T-helper 1 cell treated with Interleukin-12 subunit alpha and Interleukin-12 subunit beta and Interleukin-4 antibody, amounts not matched to agents 30 μg/mL and 1 μg/mL, for 36 hours (primary cell): ENCODE results near the gene POLR3K.
"Not testable (repeated sequence)": the region's sequence is repeated elsewhere in the genome, so short reads cannot be mapped to it uniquely, and the experiment has no call there.

Experiments
- H3K27ac Mint-ChIP-seq: one replicate; pipeline ENCODE4 v1.8.0; 2021; ENCODE audit warnings: mild to moderate bottlenecking, mixed read lengths
- H3K27me3 Mint-ChIP-seq: one replicate; pipeline ENCODE4 v1.8.0; 2021; ENCODE audit warnings: low read depth, mixed read lengths
- H3K36me3 Mint-ChIP-seq: one replicate; pipeline ENCODE4 v1.8.0; 2021; ENCODE audit warnings: low read depth, mixed read lengths
- H3K4me1 Mint-ChIP-seq: one replicate; pipeline ENCODE4 v1.8.0; 2021; ENCODE audit warnings: low read depth, mixed read lengths
- H3K4me3 Mint-ChIP-seq: one replicate; pipeline ENCODE4 v1.8.0; 2021; ENCODE audit warnings: mild to moderate bottlenecking, moderate library complexity, mixed read lengths
- H3K9me3 Mint-ChIP-seq: one replicate; pipeline ENCODE4 v1.8.0; 2021; ENCODE audit warnings: mixed read lengths

Gene POLR3K

DNA sequence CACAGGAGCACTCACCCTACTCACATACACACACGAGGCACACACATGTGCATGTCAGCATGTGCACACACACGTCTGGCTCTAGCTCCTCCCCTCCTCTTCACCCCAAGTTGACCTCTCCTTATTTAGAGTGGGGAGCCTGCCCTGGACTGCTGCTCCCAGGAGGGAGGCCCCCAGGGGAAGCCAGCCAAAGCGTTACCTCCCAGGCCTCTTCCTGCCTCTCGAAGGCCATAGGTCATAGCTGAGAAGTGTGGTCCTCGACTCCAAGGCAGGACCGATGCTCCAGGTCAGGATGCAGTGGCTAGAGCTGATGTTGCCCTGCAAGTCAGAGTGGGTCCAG, 18.8 kb downstream of the POLR3K start:
- peaks cover 15% of the 10 kb centered on the region for H3K4me1 Mint-ChIP-seq
- no peaks in the 10 kb centered on the region for H3K9me3 Mint-ChIP-seq
- no peaks in the 10 kb centered on the region for H3K27me3 Mint-ChIP-seq
- H3K27ac Mint-ChIP-seq: no peak overlapping the region
- H3K36me3 Mint-ChIP-seq: peaks cover 8% of the 10 kb centered on the region
- H3K4me3 Mint-ChIP-seq: no peak overlapping the region

DNA sequence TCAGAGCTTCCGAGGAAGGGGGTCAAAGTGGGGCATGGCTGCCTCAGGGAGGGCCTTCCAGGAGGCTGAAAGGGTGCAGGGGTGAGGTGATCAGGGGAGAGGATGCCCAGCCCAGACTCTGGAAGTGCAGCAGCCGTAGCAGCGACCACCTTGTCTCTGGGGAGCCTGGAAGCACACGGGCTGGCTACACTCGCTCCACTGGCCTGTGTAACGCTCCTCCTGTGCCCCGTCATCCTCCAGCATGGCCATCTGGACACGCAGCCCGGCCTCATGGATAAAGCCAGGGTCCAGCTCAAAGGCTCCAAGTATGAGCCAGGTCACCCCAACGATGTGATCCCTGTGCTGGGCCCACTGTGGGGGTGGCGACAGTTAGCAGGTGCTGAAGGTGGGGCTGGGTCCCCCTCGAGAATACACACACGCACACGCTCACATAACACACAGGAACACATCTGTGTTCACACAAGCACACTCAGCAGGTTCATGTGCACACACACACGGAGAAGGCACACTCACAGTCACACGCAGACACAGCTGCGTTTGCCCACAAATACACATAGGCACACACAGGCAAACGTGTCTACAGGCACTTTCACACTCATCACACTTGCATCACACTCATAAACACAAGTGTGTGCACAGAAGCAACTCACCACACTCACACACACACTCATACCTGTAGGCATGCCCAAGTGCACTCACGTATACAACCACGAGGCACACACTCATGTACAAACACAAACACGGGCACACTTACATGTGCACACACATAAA, 19.3 kb downstream of the POLR3K start:
- H3K27me3 Mint-ChIP-seq: no peaks in the 10 kb centered on the region
- no peak overlapping the region for H3K27ac Mint-ChIP-seq
- no peak overlapping the region for H3K4me3 Mint-ChIP-seq
- peaks cover 9% of the 10 kb centered on the region for H3K4me1 Mint-ChIP-seq
- no peaks in the 10 kb centered on the region for H3K9me3 Mint-ChIP-seq
- peaks cover 6% of the 10 kb centered on the region for H3K36me3 Mint-ChIP-seq

DNA sequence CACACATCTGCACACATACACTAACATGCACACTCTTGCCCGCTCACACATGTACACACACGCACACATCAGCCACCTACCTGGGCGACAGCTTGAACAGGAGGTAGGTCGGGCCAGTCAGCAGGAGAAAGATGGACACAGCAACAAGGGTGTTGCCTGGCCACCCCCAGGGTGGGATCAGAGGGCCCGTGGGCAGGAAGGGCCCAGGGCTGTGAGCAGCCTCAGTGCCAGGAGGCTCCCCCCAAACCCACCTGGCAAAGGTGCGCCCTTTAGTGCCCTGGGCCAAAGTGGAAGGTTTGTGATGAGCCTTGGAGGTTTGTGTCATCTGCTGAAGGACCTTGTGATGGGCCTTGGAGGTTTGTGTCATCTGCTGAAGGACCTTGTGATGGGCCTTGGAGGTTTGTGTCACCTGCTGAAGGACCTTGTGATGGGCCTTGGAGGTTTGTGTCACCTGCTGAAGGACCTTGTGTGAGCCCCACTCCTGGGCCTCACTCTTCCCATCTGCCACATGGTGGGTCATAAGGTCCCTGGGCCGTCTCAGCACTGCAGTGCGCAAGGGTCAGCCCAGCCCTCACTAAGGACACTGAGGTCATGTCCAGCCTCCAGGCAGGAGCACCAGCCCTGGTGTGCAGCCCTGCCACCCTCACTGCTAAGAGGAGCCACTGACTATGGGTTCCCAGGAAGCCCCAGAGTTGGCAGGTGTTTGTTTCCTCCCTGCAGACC, 20.1 kb downstream of the POLR3K start:
- not testable (repeated sequence) for H3K27ac Mint-ChIP-seq, H3K36me3 Mint-ChIP-seq, H3K4me3 Mint-ChIP-seq, H3K9me3 Mint-ChIP-seq, H3K27me3 Mint-ChIP-seq, H3K4me1 Mint-ChIP-seq

DNA sequence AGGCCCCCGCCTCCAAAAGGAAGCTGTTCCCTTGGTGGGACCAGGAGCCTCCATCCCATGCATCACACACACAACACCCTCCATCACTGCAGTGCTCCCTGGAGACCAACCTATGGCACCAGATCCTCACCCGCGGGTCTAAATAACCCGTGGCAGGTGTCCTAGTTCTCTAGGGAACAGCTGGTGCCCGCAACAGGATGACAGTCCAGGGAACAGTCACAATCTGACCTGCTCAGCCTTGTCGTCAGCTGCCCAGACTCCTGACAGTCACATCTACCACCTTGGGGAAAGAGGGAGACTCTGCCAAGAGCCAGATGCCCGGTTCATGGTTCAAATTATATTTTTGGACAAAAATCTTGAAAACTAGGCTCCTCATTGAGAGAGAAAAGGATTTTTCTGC, 22.8 kb downstream of the POLR3K start:
- not testable (repeated sequence) for H3K36me3 Mint-ChIP-seq, H3K4me3 Mint-ChIP-seq, H3K9me3 Mint-ChIP-seq, H3K27ac Mint-ChIP-seq, H3K4me1 Mint-ChIP-seq, H3K27me3 Mint-ChIP-seq

DNA sequence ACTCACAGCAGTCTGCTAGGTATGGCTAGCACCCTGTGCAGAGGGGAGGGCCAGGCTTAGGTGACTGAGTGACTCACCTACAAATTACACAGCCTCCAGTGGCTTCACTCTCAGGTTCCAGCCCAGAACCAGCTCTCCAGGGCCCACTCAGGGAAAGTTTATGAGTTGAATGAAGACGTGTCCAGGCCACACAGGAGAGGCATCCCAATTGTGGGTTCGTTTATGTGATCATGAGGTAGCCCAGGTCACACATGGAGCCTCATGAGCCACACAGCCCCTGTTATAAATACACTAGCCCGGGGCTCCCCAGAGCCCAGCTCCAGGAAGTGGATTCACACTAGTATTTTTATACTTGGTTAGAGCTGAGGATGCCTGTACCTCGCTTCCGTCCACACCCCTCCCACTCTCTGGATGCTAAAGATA, 27.5 kb downstream of the POLR3K start:
- not testable (repeated sequence) for H3K36me3 Mint-ChIP-seq, H3K27me3 Mint-ChIP-seq, H3K9me3 Mint-ChIP-seq, H3K27ac Mint-ChIP-seq, H3K4me3 Mint-ChIP-seq, H3K4me1 Mint-ChIP-seq

DNA sequence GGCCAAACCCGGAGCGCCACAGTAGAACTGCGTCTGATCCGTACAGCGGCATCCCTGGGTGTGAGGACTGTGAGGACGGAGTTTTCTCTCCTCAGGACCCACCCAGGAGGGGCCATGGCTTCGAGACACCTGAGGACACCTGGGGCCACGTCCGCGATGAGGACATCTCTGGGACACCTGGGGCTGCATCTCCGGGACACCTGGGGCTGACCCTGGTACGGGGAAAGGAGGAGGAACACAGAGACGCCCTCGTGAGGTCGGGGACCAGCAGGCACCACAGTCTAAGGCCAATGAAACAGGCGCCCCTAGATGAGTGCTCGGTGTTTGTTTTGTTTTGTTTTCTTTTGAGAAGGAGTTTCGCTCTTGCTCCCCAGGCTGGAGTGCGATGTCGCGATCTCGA, 29.3 kb downstream of the POLR3K start:
- H3K4me1 Mint-ChIP-seq, H3K4me3 Mint-ChIP-seq, H3K9me3 Mint-ChIP-seq, H3K27ac Mint-ChIP-seq, H3K36me3 Mint-ChIP-seq, H3K27me3 Mint-ChIP-seq: not testable (repeated sequence)

DNA sequence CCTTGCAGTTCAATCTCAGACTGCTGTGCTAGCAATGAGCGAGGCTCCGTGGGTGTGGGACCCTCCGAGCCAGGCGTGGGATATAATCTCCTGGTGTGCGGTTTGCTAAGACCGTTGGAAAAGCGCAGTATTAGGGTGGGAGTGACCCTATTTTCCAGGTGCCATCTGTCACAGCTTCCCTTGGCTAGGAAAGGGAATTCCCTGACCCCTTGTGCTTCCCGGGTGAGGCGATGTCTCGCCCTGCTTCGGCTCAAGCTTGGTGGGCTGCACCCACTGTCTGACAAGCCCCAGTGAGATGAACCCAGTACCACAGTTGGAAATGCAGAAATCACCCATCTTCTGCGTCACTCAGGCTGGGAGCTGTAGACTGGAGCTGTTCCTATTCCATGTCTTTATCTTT, 32.5 kb downstream of the POLR3K start:
- H3K4me1 Mint-ChIP-seq, H3K36me3 Mint-ChIP-seq, H3K27me3 Mint-ChIP-seq, H3K4me3 Mint-ChIP-seq, H3K27ac Mint-ChIP-seq, H3K9me3 Mint-ChIP-seq: not testable (repeated sequence)

DNA sequence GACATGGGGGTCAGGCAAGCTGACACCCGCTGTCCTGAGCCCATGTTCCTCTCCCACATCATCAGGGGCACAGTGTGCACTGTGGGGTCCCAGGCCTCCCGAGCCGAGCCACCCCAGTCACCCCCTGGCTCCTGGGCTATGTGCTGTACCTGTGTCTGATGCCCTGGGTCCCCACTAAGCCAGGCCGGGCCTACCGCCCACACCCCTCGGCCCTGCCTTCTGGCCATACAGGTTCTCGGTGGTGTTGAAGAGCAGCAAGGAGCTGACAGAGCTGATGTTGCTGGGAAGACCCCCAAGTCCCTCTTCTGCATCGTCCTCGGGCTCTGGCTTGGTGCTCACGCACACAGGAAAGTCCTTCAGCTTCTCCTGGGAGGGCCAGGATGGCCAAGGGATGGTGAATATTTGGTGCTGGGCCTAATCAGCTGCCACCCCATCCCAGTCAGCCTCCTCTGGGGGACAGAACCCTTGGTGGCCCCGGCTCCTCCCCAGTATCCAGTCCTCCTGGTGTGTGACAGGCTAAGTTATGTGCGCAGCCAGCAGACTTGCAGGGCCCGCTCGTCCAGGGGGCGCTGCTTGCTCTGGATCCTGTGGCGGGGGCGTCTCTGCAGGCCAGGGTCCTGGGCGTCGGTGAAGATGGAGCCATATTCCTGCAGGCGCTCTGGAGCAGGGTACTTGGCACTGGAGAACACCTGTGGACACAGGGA, 36.2 kb downstream of the POLR3K start:
- H3K4me3 Mint-ChIP-seq, H3K9me3 Mint-ChIP-seq, H3K4me1 Mint-ChIP-seq, H3K36me3 Mint-ChIP-seq, H3K27ac Mint-ChIP-seq, H3K27me3 Mint-ChIP-seq: not testable (repeated sequence)

DNA sequence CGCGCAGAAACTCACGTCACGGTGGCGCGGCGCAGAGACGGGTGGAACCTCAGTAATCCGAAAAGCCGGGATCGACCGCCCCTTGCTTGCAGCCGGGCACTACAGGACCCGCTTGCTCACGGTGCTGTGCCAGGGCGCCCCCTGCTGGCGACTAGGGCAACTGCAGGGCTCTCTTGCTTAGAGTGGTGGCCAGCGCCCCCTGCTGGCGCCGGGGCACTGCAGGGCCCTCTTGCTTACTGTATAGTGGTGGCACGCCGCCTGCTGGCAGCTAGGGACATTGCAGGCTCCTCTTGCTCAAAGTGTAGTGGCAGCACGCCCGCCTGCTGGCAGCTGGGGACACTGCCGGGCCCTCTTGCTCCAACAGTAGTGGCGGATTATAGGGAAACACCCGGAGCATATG, 42.6 kb downstream of the POLR3K start:
- not testable (repeated sequence) for H3K27me3 Mint-ChIP-seq, H3K9me3 Mint-ChIP-seq, H3K4me1 Mint-ChIP-seq, H3K36me3 Mint-ChIP-seq, H3K27ac Mint-ChIP-seq
- peak overlapping the region; percentile 31 for H3K4me3 Mint-ChIP-seq

DNA sequence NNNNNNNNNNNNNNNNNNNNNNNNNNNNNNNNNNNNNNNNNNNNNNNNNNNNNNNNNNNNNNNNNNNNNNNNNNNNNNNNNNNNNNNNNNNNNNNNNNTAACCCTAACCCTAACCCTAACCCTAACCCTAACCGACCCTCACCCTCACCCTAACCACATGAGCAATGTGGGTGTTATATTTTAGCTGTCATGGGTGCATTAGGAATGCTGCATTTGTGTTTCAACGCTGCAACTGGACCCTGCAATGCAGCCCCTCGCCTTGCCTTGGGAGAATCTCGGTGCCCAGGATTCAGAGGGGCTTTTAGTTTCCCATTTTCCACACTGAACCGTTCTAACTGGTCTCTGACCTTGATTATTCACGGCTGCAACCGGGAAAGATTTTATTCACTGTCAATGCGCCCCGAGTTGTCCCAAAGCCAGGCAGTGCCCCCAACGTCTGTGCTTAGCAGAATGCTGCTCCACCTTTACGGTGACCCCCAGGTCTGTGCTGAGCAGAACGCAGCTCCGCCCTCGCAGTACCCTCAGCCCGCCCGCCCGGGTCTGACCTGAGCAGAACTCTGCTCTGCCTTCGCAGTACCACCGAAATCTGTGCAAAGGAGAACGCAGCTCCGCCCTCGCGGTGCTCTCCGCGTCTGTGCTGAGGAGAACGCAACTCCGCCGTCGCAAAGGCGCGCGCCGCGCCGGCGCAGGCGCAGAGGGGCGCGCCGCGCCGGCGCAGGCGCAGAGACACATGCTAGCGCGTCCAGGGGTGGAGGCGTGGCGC, 43.3 kb downstream of the POLR3K start:
- H3K4me3 Mint-ChIP-seq: no peak overlapping the region
- no peaks in the 10 kb centered on the region for H3K36me3 Mint-ChIP-seq

More for the DNA sequence above, 43.3 kb downstream of the POLR3K start:
- H3K4me1 Mint-ChIP-seq: no peaks in the 10 kb centered on the region
- no peak overlapping the region for H3K27ac Mint-ChIP-seq
- no peaks in the 10 kb centered on the region for H3K27me3 Mint-ChIP-seq
- no peaks in the 10 kb centered on the region for H3K9me3 Mint-ChIP-seq
